ENCODE results near the gene HIBADH.
"Not testable (repeated sequence)": the region's sequence is repeated elsewhere in the genome, so short reads cannot be mapped to it uniquely, and the experiment has no call there.

Gene HIBADH

DNA sequence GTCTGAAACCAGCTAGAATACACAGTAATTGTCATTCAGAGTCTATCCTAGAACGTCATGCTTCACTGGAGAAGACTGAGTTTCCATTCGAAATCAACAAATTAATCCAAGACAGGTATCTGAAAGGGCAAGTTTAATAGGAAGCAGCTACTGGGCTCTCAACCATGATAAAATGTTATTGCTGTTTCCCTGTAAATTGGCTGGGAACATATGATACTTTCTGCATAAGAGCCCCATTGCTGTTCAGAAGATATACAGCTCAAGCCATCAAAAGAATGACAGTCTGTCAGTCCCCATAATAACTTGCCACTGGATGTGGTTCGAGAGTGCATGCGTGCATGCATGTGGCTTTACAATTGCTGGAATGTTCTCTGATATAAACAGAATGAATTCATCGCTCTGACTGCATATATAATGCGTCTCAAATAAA lies 129.0 kb downstream of the HIBADH start:
- no peak for FAIRE-seq

DNA sequence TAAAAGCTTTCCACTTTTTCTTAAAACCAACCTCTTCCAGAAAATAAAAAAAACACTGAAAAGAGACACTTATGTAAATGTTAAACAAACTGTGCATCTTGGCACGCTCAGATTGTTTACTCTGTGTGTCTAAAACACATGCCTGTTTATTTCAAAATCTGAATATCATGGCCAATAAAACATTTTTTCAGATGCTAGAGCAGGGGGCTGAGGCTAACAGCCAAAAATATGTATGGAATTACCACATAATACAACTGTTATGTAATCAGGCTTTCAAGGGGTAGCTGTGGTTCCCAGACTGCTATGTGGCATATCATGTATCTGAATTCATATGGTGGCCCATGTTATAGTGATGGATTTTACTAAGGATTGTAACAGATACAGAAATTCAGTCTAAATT lies 130.4 kb downstream of the HIBADH start:
- FAIRE-seq, result no peak

DNA sequence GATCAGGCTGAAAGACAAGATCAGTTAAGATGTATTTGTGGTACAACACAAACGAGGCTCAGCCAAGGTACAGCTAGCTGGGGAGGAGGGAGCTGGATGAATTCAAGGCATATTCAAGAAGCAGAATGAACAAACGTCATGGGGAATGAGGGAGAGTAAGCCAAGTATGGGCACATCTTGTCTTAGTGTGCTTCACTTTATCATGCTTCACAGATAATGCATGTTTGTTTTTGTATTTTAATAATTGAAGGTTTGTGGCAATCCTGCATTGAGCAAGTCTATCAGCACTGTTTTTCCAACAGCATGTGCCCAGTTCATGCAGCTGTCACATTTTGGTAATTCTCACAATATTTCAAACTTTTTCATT lies 135.4 kb downstream of the HIBADH start:
- no peak for FAIRE-seq

DNA sequence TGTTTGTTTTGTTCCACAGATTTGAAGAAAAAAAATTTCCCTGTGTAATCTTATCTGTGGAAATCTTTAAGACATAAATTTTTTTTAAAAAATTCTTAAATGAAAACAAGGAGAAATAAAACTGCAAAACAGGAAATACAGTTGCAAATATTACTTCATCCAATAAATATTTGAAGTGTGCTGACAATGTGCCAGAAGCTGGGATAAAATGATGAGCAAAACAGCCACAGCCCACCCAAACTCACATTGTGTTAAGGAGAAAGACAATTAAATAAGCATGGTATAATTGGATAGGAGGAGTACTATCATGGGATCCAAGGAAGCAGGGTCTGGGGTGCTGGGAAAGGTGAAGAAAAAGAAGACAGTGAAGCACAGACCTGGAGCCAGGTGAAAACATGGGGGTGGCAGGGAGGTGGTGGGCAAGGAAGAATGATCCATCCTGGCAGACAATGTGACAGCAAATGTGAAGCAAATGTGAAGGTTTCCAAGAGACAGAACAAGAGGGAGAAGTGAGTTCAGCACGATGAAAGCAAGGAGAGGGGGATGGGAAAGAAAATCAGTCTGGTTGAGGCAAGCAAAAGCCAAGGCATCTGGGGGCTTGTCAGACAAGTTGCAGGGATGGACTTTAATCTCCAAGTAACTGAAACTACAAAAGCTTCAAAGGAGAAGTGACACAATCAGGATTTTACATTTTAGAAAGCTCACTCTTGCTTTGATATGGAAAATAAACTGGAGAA lies 135.9 kb downstream of the HIBADH start:
- no peak for FAIRE-seq

DNA sequence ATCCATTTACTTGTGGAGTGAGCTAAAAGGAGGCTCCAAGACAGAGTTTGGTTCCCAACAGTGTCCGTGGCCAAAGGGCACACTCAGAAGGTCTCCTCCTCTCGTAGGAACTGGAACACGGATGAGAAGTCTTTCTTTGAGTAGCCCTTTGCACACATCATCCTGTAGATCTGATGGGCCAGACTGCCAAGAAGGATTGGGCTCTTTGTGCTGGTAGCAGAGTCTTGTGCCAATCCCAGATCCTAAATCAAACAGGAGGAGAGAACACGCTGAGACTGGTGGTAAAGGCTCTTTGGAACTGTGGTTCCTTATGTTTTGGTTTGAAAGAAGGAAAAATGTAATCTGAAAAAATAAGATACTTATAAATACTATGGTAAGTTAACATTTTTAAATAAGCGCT lies 136.6 kb downstream of the HIBADH start:
- FAIRE-seq, result no peak

DNA sequence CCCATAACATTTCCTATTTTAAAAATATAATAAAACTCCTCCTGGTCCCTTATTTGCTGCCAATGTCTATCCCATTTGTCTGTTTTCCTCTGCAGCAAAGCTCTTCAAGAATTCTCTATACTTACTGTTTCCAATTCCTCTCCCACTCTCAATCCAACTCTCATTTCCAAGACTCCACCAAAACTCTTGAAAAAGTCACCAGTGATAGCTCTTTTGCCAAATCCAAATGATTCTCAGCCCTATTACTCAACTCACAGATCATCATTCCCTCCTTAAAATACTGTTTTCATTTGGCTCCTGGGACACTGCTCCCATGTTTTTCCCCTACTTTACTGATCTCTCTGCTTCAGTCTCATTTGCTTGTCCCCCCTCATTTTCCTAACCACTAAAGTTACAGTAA lies 139.4 kb downstream of the HIBADH start:
- FAIRE-seq, result no peak

DNA sequence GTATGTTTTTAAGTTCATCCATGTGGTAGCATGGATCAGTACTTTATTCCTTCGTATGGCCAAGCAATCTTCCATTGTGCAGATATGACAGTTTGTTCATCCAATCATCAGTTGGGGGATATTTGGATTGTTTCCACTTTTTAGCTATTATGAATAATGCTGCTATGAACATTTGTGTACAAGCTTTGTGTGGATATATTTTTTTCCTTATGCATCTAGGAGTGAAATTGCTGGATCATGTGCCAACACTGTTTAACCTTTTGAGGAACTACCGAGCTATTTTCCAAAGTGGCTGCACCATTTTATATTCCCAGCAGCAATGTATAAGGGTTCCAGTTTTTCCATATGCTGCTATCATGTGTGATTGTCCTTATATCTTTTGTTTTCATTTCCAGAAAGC lies 140.1 kb downstream of the HIBADH start:
- no peak for FAIRE-seq

DNA sequence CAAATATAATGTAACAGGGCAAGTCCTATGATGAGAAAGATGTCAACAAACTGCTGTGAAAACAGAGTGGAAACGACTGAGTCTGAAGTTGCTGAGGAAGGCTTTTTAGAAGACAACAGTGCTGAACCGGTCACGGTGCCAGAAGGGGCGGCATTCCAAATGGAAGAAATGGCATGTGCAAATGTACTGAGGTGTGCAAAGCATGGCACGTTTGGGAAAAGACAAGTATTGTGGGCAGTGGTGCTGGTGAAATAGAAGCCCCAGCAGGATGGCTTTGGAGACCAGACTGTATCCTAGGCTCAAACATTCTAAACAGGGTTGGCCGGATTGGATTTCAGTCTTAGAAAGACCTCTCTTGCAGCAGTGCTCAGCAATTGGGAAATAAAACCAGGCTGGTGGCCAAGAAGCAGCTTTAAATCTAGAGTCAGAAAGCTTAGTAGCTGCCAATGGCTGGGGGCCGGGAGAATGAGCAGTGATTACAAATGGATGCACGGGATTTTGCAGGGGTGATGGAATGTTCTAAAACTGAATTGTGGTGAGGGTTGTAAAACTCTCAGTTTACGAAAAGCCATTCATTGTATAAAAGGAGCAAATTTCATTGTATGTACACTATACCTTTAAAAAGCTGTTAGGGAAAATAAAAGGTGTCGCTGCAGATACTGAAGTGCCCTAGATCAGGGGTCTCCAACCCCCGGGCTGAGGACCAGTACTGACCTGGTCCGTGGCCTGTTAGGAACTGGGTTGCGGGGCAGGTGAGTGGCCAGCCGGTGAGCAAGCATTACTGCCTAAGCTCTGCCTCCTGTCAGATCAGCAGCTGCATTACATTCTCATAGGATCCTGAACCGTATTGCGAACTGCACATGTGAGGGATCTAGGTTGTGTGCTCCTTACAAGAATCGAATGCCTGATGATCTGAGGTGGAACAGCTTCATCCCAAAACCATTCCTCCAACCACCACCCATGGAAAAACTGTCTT lies 141.6 kb downstream of the HIBADH start:
- FAIRE-seq, result no peak

DNA sequence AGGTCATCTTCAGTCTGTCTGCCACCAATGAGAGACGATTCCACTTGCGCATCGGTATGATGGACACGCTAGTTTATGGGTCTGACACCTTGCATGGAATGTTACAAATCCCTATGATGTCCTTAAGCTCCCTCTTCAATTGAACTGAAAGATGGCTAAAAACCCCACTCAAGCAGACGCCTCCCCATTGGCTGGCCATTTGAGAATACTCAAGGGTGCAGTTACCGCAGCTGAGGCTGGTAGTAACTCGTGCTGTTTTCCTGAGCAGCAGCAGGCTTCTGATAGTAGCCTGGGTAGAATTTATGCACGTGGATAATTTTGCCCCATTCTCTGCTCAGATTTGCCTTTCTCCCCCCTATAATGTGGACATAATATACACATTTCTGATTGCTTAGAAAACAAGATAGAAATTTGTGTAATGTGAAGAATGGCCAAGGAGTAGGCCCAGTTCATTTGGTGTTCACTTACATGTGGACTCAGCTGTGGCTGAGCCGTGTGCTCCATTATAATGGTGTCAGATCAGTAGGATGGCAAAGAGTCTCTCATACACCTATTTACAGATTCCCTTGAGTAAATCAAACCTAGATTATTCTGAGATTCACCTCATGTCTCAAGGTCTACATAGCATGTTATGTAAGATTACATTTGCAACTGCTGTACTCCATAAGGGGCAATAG lies 142.8 kb downstream of the HIBADH start:
- FAIRE-seq, result no peak

DNA sequence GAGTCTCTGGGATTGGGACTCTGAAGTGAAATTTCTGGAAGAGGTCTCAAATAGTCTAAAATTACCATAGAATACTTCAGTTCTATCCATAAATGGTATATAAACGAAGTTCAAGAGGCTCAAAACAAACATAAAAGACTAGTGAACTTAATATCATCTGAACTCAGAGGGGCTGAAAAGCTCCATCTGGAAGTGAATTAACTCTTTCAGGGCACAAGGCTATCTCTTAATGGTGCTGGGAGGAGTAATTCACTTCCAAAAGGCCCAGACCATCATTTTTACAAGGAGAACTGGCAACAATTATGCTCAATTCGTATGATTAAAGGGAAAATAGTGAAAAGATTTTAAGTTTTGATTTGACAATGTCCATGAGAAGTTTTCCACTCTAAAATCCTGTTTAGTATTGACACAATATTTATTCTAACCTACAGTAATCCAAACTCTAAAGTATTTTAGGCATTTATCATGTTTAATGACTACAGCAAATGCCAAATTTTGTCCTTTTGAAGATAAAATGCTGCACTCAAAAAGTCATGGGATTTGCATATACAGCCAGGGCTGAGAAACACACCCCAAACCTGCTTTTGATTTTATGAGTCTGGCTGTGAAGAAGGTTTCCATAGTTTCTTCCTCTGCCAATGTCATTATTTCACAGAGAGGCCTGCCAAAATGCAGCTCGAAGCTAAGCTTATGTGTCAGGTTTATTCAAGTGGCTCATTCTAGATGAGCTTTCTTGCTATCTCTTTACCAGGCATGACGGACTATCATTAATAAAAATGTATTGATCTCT lies 143.9 kb downstream of the HIBADH start:
- no peak for FAIRE-seq

DNA sequence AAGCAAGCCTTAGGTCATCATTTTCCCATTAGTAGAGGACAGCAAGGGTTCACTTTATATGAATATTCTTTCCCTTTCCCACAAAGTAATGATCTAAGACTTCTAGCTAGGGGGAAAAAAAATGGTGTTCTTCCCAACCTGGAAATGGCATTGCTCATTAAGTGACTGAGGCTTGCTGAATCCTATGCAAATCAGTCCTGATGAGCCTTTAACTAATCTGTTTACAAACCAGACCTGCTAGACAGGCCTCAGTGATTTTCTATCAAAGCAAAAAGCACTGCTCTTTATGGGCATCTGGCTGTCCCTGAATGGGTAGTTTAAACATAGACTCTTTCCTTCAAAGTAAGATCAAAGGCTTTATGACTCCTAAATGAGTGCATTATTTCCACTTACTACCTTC lies 146.3 kb downstream of the HIBADH start:
- no peak for FAIRE-seq

DNA sequence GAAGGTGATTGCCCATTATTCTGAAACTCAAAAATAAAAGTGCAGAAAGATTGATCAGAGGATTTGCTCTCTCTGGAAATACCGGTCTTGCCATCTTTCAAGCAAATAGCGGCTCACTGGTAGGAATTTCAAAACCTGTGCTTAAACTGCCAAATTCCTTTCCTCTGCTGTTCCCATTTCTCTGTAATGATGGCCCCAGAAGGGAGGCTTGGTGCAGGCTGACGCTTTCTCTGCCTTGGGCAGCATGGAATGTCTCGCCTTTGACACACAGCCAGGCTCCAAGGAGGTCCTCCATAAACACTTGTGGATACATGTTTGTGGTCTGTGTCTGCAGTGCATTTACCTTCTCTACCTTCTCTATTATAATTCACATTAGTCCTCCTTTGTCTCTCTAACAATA lies 146.8 kb downstream of the HIBADH start:
- FAIRE-seq, result no peak

DNA sequence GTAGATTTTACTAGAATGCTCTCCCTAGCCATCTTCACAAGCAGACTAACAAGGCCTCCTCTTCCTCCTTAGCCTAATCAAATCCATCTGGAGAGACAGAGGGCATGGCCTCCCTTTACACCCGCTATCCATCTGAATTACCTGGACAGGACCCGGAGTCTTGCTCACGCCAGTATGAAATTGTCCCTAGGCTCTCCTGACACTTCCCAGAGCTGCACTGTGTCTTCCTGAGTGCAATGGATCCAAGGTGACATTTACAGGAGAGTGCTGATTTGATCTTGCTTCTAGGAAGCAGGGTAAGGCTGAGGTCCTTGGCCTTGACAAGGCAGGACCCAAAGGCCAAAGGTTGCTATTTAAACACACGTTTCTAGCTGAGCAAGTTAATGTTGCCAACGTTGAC lies 147.8 kb downstream of the HIBADH start:
- no peak for FAIRE-seq

DNA sequence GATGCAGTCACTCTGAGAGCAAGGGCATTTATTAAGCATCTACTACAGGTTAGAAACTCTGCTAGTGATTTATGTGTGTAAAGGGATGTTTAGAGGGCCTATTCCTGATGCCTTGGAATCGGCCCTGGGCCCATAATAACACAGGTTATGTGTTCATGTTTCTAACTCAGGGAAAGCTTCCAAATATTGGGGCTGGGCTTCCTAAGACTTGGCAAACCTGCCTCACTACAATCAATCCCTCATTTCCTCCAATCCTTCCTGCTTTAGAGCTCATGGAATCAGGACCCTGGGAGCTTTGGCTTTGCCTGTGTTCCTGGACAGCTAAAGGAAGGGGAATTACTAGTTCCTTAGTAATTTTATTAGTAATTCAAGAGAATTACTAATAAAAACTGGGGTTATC lies 148.8 kb downstream of the HIBADH start:
- no peak for FAIRE-seq

DNA sequence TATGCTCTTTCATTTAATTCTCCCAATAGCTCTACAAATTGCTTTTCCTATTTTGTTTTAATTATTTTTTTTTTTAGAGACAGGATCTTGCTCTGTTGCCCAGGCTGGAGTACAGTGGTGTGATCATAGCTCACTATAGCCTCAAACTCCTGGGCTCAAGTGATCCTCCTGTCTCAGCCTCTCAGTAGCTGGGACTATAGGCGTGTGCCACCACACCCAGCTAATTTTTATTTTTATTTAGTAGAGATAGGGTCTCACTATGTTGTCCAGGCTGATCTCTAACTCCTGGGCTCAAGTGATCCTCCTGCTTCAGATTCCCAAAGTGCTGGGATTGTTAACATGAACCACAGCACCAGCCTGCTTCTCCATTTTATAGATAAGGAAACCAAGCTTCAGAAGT lies 151.3 kb downstream of the HIBADH start:
- FAIRE-seq, result not testable (repeated sequence)

DNA sequence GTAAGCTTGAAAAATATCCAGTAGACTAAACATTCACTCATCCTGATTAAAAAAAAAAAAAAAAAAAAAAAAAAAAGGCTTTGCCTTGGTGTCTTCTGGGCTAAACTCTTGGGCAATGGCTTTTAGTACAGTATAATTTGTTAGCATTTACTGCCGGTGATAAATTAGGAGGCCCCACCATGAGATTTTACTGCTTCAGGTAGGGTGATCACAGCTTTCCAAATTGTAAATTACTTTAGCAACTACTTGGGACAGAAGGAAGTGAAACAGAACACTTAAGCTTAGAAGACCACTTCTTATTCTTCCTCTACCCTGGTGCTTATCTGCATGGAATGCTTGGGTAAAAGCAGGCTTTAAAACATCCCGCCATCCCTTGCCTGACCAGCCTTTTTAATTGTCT lies 152.1 kb downstream of the HIBADH start:
- FAIRE-seq, result no peak

DNA sequence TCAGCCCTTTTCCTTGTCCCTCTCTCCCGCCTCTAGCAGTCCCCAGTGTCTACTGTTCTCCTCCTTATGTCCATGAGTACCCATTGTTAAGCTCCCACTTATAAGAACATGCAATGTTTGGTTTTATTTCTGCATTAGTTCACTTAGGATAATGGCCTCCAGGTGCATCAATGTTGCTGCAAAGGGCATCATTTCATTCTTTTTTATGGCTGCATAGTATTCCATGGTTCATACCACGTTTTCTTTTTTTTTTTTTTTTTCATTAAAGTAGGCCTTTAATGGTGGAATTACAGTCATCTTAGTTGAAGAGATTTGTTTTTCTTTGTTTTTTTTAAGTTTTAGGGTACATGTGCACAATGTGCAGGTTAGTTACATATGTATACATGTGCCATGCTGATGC lies 160.8 kb downstream of the HIBADH start:
- FAIRE-seq, result not testable (repeated sequence)

DNA sequence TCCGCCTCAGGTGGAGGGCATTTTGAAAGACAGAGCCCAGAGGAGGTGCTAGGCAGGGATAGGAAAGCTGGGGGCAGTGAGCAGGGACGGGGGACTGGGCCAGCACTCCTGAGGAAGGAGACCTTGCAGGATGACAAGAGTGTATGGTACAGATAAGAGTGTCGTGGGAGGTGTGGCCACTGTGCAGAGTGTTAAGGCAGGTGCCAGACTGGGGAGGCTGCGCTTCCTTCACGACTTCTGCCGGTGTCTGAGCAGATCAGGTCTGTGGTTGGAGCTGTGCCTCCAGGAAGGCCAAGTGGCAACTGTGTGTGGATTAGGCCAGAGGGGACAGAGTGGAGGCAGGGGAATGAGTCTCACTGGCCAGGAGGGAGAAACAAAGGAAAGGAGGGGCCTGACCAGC lies 161.7 kb downstream of the HIBADH start:
- FAIRE-seq, result no peak

DNA sequence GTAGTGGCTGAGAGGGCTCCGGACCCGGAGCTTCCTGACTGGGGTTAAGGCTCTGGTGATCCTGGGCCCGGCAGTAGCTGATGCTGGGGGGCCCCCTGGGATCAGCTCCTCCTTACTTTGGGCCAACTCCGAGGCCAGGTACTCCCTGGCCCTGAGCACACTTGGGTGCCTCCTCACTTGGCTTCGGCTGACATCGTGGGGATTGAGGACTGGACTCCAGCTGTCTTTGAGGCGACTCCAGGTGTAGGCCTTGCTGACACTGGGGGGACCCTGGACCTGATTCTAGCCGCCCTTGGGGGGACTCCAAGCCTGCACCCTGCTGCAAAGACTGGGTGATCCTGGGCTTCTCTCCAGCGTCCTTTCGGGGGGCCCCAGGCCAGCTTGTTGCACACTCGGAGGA lies 170.5 kb downstream of the HIBADH start:
- no peak for FAIRE-seq

DNA sequence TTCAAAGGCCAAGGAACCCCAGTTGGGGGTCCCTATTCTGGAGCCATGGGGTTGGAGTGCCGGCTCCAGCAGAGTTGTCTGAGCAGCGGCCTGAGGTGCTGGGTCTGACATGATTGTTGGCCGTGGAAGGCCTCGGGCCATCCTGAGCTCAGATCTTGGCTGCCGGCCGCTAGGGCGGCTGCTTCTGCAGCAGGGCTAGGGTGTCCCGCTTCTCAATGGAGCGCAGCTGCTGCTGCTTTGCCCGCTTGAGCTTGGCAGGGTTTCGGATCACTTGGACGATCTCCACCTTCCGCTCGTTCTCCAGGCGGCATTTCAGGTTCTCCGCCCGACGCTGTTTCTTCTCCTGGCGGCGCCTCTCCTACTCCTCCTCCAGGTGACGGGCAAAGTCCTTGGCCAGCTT lies 171.1 kb downstream of the HIBADH start:
- no peak for FAIRE-seq

DNA sequence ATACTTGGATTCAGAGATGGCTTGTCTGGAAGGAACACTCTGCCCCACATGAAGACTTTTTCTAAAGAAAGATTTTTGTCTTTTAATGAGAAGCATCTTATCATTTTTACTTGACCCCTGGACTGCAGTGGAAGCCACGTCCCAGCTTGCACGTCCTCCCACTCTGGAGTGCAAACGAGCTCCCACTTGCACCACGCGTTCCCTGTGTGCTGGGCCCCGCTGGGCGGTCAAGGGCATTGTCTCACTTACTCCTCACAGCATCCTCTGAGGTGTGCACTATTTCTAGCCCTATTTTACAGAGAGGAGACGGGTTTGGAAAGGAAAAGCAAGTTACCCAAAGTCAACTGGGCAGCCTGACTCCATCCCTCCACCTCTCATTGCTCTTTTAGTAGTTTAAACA lies 175.2 kb downstream of the HIBADH start:
- FAIRE-seq, result no peak

DNA sequence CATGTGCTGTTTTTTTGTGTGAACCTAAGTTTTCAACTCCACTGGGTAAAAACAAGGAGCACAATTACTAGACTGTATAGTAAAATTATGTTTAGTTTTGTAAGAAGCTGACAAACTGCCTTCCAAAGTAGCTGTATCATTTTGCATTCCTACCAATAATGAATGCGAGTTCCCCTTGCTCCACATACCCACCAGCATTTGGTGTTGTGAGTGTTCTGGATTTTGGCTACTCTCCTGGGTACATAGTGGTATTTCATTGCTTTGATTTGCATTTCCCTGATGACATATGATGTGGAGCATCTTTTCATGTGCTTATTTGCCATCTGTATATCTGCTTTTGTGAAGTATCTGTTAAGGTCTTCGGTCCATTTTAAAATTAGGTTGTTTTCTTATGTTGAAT lies 178.2 kb downstream of the HIBADH start:
- FAIRE-seq, result no peak

DNA sequence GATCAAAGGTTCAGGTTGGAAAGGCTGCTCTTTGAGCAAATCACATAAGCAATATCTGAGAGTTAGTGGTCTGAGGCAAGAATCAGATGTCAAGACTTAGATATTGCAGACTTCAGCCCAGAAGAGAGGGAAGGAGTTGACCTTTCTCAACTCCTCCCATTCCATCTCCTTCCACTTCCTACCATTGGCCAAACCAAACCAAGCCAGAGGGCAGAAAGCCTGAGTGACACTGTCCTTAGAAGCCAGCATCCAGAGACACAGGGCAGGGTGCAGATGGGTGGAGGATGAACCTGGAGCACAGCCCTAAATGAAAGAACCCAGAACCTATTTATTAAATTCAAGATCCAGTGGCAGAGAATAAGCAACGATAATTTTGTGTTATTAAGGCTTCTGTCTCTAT lies 180.5 kb downstream of the HIBADH start:
- no peak for FAIRE-seq

Measured in colon (tissue), 2 donors.